Esophagus squamous epithelium (tissue), 4 donors: Measurements from ENCODE around the gene SOCS6.

ENCODE experiments used
- CTCF ChIP-seq, 6 experiments: fragments of 450-650 bp in 4 of 6; fragments of 200-600 bp in 2 of 6; sonication (generic) in 2 of 6; IDR thresholded peaks; one replicate each; pipeline ENCODE4 v1.5.1; 2016 to 2019; ENCODE audit warnings: antibody characterized with exemption in 6 of 6, mild to moderate bottlenecking in 4 of 6, moderate library complexity in 4 of 6
- POLR2A ChIP-seq, 4 donors: fragments of 450-650 bp; IDR thresholded peaks; one replicate each; pipeline ENCODE4 v1.6.1; 2017; ENCODE audit warnings: antibody characterized with exemption in 4 of 4, mild to moderate bottlenecking in 4 of 4, moderate library complexity in 3 of 4

- TF ChIP-seq CTCF (IDR thresholded peaks at IDR 0.05) = no peak
- no peak for TF ChIP-seq POLR2A (IDR thresholded peaks at IDR 0.05)
Observed at GRCh38 chr18:70291295-70291574, 2.4 kb downstream of the SOCS6 start.
